SK-N-DZ (cell line): ENCODE measurements around the gene ZBTB46.
"Not testable (repeated sequence)": the region's sequence is repeated elsewhere in the genome, so short reads cannot be mapped to it uniquely, and the experiment has no call there.

Experiments
- DNase-seq: peaks from one replicate; pipeline ENCODE4 v3.0.0-alpha.2; 2015; ENCODE audit warnings: low spot score

Gene ZBTB46

GRCh38 chr20:63789836-63790571, 41.1 kb downstream of the ZBTB46 start:
- peak; percentile 25 for DNase-seq

- DNase-seq: no peak
Measured at GRCh38 chr20:63787749-63788148, 43.3 kb downstream of the ZBTB46 start.

- no peak for DNase-seq
Measured at GRCh38 chr20:63787302-63787701, 43.8 kb downstream of the ZBTB46 start.

- no peak for DNase-seq
Measured at GRCh38 chr20:63785691-63786131, 45.4 kb downstream of the ZBTB46 start.

- no peak for DNase-seq
Measured at GRCh38 chr20:63783970-63784369, 47.1 kb downstream of the ZBTB46 start.

GRCh38 chr20:63782521-63782971, 48.5 kb downstream of the ZBTB46 start:
- DNase-seq: no peak

GRCh38 chr20:63782051-63782471, 49.0 kb downstream of the ZBTB46 start:
- peak; percentile 56 for DNase-seq

- DNase-seq: no peak
Measured at GRCh38 chr20:63781181-63781580, 49.9 kb downstream of the ZBTB46 start.

- DNase-seq: no peak
Measured at GRCh38 chr20:63778857-63779256, 52.2 kb downstream of the ZBTB46 start.

GRCh38 chr20:63778034-63778752, 52.9 kb downstream of the ZBTB46 start:
- DNase-seq: no peak

- no peak for DNase-seq
Measured at GRCh38 chr20:63777614-63778013, 53.5 kb downstream of the ZBTB46 start.

- DNase-seq: not testable (repeated sequence)
Measured at GRCh38 chr20:63776875-63777274, 54.2 kb downstream of the ZBTB46 start.

- peak; percentile 86 for DNase-seq
Measured at GRCh38 chr20:63775096-63775978, 55.7 kb downstream of the ZBTB46 start.

GRCh38 chr20:63774306-63774705, 56.8 kb downstream of the ZBTB46 start:
- no peak for DNase-seq

- DNase-seq: no peak
Measured at GRCh38 chr20:63773571-63774241, 57.4 kb downstream of the ZBTB46 start.

- DNase-seq: no peak
Measured at GRCh38 chr20:63772781-63773518, 58.1 kb downstream of the ZBTB46 start.

GRCh38 chr20:63771046-63771707, 59.9 kb downstream of the ZBTB46 start:
- no peak for DNase-seq

GRCh38 chr20:63769891-63770474, 61.1 kb downstream of the ZBTB46 start:
- DNase-seq: no peak
